ENCODE data around the gene PKMYT1.

The PKMYT1 gene

DNA sequence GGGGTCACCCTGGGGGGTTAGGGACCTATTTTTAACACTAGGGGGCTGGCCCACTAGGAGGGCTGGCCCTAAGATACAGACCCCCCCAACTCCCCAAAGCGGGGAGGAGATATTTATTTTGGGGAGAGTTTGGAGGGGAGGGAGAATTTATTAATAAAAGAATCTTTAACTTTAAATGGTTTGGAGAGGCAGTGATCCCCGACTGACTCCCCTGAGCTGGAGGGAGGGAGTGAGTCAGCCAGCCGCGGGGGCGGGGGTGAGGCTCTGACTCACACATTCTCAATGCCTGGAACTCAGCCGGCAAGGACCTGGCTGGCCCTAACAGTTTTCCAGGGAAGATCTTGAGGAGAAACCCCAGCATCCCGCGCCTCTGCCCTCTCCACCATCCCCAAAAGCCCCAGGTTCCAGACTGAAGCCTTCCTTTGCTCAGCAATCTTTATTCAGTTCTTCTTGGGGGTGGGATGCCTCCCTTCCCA is 42.0 kb upstream of the PKMYT1 start:
- Mint-ChIP-seq H3K4me3 (peak overlapping the region; percentile 87), H3K27me3 (ENCODE audit: low read depth) (peaks cover 6% of the 10 kb centered on the region), H3K36me3 (ENCODE audit: low read depth) (peaks cover 4% of the 10 kb centered on the region), H3K27ac (peak overlapping the region; percentile 91), H3K9me3 (no peaks in the 10 kb centered on the region), H3K4me1 (ENCODE audit: low read depth) (peaks cover 36% of the 10 kb centered on the region)

DNA sequence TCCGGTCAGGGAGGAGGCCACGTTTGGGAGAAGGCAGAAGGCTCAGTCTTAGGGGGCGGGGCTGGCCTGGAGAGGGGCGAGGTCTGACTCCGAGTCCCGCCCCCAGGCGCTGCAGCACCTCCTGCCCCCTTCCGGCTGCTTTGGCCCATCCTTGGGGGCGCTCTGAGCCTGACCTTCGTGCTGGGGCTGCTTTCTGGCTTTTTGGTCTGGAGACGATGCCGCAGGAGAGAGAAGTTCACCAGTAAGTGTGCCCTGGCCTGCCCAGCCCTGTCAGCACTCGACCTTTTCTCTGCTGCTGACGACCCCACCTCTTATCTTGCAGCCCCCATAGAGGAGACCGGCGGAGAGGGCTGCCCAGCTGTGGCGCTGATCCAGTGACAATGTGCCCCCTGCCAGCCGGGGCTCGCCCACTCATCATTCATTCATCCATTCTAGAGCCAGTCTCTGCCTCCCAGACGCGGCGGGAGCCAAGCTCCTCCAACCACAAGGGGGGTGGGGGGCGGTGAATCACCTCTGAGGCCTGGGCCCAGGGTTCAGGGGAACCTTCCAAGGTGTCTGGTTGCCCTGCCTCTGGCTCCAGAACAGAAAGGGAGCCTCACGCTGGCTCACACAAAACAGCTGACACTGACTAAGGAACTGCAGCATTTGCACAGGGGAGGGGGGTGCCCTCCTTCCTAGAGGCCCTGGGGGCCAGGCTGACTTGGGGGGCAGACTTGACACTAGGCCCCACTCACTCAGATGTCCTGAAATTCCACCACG is 41.4 kb upstream of the PKMYT1 start:
- Mint-ChIP-seq H3K4me1 (ENCODE audit: low read depth) (peaks cover 36% of the 10 kb centered on the region), H3K27ac (peak overlapping the region; percentile 91), H3K4me3 (peak overlapping the region; percentile 87), H3K9me3 (no peaks in the 10 kb centered on the region), H3K27me3 (ENCODE audit: low read depth) (peaks cover 6% of the 10 kb centered on the region), H3K36me3 (ENCODE audit: low read depth) (peaks cover 4% of the 10 kb centered on the region)

DNA sequence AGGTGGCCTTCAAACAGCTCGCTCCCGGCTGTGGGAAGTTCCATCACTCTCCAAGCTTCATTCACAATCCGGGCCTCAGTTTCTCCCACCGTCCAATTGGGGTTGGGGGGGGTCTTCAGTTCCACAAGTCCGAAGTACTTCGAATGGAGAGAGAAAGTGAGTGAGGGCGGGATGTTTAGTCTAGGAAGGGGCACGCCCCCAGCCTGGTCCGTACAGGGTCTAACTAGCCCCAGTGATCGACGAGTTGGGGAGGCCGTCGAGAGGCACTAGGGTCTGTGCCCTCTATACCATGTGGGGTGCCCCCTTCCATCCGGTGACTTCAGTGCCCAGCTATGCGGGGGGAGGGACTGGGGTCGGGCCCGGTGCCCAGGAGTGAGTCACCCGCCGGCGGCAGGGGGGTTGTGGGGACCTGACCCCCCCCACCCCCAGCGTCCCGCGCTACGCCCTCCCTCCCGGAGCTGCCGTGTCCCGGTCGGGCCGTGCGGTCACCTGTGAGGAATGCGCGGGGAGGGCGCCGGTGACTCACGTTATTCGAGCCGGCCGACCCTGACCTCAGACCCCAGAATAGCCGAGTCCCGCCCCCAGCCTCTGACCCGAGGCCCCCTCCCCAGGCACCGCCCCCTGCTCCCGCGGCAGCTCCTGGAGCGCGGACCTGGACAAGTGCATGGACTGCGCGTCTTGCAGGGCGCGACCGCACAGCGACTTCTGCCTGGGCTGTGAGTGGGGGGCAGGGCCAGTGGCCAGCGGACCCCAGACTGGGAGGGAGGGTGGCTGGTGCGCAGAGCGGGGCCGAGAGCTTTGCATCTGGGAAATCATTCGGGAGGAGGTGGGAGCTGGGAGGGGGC is 40.6 kb upstream of the PKMYT1 start:
- Mint-ChIP-seq H3K4me1 (ENCODE audit: low read depth) (peaks cover 36% of the 10 kb centered on the region), H3K4me3 (peak overlapping the region; percentile 87), H3K9me3 (no peaks in the 10 kb centered on the region), H3K27ac (peak overlapping the region; percentile 91), H3K36me3 (ENCODE audit: low read depth) (peaks cover 3% of the 10 kb centered on the region), H3K27me3 (ENCODE audit: low read depth) (peaks cover 9% of the 10 kb centered on the region)

DNA sequence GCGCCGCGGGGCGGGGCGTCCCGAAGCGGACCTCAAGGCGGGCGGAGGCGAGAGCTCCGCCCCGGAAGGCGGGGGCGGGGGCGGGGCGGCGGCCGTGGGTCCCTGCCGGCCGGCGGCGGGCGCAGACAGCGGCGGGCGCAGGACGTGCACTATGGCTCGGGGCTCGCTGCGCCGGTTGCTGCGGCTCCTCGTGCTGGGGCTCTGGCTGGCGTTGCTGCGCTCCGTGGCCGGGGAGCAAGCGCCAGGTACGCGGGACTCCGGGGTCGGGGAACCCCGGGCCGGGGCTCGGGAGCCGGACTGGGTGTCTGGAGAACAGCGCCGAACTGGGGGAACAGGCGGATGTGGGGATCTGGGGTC is 40.0 kb upstream of the PKMYT1 start, which contains the start of gene TNFRSF12A:
TSS of gene TNFRSF12A (plus strand) at position 122 of the 357 bp plus-strand sequence. CDS start at position 152, 30 bp downstream.
- peaks cover 3% of the 10 kb centered on the region for H3K36me3 Mint-ChIP-seq (ENCODE audit: low read depth)
- peak within 1 kb of the TSS; percentile 87 for H3K4me3 Mint-ChIP-seq
- peaks cover 9% of the 10 kb centered on the region for H3K27me3 Mint-ChIP-seq (ENCODE audit: low read depth)
- H3K9me3 Mint-ChIP-seq, result no peaks in the 10 kb centered on the region
- peak within 1 kb of the TSS; percentile 91 for H3K27ac Mint-ChIP-seq
- H3K4me1 Mint-ChIP-seq (ENCODE audit: low read depth), result peaks cover 36% of the 10 kb centered on the region

DNA sequence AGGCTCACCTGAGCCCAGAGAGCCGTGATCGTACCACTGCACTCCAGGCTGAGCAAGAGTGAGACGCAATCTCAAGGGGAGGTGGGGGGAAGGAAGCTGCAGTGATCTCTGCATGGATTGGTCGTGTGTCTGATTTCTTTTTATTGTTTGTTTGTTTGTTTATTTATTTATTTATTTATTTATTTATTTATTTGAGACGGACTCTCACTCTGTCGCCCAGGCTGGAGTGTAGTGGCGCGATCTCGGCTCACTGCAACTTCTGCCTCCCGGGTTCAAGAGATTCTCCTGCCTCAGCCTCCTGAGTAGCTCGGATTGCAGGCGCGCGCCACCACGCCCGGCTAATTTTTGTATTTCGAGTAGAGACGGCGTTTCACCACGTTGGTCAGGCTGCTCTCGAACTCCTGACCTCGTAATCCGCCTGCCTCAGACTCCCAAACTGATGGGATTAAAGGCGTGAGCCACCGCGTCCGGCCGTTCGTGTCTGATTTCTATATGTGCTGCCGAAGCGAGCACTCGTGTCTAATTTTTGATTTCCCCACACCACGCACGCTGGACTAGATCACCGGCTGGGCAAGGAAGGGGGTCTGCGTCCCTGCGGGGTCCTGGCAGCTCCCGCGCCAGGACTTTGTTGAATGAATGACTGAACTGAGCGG is 39.5 kb upstream of the PKMYT1 start:
- H3K36me3 Mint-ChIP-seq (ENCODE audit: low read depth), result peaks cover 3% of the 10 kb centered on the region
- H3K4me1 Mint-ChIP-seq (ENCODE audit: low read depth), result peaks cover 36% of the 10 kb centered on the region
- H3K4me3 Mint-ChIP-seq, result peak overlapping the region; percentile 87
- H3K27me3 Mint-ChIP-seq (ENCODE audit: low read depth), result peaks cover 13% of the 10 kb centered on the region
- H3K9me3 Mint-ChIP-seq, result no peaks in the 10 kb centered on the region
- H3K27ac Mint-ChIP-seq, result peak overlapping the region; percentile 57

DNA sequence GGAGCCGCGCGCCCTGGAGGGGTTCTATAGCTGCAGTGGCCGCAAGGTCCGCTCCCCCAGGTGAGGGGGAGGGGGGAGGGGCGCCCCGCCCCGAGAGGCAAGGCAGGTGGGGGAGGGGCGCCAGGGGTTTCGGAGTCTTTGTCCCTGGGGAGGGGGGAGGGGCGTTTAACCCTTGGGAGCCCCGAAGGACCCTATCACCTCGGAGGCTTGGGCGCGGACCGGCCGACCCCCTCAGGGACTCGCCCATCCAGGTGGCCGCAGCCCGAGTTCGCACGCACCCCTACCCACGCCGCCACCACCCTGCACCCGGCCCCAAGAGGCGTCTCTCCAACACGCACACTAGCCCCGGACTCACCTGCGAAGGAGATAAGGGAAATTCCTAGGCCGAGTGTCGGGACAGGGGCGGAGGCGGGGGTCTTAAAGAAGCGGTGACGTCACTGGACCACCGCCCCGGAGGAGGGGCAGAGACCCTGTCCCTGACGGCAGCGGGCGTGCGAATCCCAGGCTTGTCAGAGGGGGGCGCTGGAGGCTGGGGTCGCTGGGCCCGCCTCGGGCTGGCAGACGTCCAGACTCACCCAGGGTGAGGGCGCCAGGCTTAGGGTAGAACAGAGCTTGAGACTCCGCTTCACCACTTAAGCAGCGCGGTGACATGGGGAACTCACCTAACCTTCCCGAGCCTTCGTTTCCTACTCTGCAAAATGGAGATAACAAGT is 37.7 kb upstream of the PKMYT1 start, which contains the start of gene CLDN6:
TSS of gene CLDN6 (minus strand) at position 390 of the 713 bp plus-strand sequence. CDS start 2,162 bp downstream, outside the sequence.
- Mint-ChIP-seq H3K9me3 (no peaks in the 10 kb centered on the region), H3K4me3 (no peak within 1 kb of the TSS), H3K4me1 (ENCODE audit: low read depth) (peaks cover 30% of the 10 kb centered on the region), H3K27me3 (ENCODE audit: low read depth) (peaks cover 20% of the 10 kb centered on the region), H3K27ac (no peak within 1 kb of the TSS), H3K36me3 (ENCODE audit: low read depth) (no peaks in the 10 kb centered on the region)

DNA sequence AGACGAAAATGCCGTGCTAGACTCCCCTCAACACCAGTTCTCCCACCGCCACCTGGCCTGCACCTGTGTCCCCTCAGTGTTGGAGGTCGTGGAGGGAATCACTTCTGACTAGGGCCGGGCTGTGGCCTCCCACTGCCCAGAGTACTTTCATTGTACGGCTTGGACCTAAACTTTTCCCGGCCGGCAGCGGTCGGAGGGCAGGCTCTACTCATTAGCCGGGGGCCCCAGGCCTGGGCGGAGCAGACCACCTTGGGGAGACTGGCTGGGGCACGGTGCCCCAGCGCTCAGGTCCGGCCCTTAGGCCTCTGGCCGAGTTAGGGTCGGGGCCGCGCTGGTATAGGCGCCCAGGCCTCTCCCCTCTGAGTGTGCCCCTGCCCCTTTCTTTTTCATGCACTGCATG is 37.1 kb upstream of the PKMYT1 start:
- no peak overlapping the region for H3K27ac Mint-ChIP-seq
- H3K36me3 Mint-ChIP-seq (ENCODE audit: low read depth), result no peaks in the 10 kb centered on the region
- H3K4me3 Mint-ChIP-seq, result no peak overlapping the region
- H3K4me1 Mint-ChIP-seq (ENCODE audit: low read depth), result peaks cover 24% of the 10 kb centered on the region
- no peaks in the 10 kb centered on the region for H3K9me3 Mint-ChIP-seq
- H3K27me3 Mint-ChIP-seq (ENCODE audit: low read depth), result peaks cover 20% of the 10 kb centered on the region

DNA sequence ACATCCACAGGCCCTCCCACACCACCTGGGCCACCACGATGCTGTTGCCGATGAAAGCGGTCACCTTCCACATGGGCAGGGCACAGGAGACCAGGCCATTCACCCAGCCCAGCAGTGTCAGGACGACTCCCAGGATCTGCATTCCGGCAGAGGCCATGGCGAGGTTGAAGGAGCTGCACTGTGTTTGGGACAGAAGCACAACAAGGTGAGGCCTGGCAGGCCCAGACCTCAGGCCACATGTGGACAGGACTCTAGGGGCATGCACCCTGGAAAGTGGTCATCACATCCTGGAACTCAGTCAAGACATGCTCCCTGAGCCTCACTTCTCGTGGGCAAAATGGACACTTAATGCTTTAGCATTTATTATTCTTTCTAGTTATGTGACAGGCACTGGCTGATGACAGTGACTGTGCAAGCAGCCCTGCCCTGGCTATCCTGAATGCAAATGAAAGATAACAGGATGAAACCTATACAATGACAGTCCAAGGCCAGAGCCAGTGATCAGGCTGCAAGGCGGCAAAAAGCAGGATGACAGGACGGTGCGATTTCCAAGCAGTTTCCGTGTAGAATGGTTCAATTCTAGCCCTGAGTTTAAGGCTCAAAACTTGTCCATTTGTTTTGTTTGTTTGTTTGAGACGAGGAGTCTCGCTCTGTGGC is 35.7 kb upstream of the PKMYT1 start:
- no peaks in the 10 kb centered on the region for H3K9me3 Mint-ChIP-seq
- H3K27ac Mint-ChIP-seq, result no peak overlapping the region
- H3K4me3 Mint-ChIP-seq, result no peak overlapping the region
- no peaks in the 10 kb centered on the region for H3K36me3 Mint-ChIP-seq (ENCODE audit: low read depth)
- H3K27me3 Mint-ChIP-seq (ENCODE audit: low read depth), result peaks cover 24% of the 10 kb centered on the region
- H3K4me1 Mint-ChIP-seq (ENCODE audit: low read depth), result peaks cover 11% of the 10 kb centered on the region

DNA sequence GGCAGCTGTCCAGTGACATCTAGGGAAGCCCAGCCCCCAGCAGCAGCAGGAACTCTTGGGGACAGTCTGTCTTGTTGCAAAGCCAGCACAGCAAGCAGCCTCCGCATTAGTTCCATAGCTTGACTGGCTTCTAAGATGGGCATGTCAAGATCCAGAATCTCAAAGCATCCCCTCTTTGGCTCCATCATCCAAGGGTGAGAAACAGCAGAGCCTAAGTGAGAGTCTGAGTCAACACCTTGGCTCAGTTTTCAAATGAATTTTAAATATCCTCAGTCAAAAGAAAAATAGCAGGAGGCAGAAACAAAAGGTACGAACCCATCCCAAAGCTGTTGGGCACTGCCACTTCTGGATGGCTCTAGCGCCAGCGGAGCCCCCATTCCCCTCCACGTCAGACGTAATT is 34.7 kb upstream of the PKMYT1 start:
- H3K27me3 Mint-ChIP-seq (ENCODE audit: low read depth), result peaks cover 24% of the 10 kb centered on the region
- H3K9me3 Mint-ChIP-seq, result no peaks in the 10 kb centered on the region
- no peak overlapping the region for H3K27ac Mint-ChIP-seq
- no peaks in the 10 kb centered on the region for H3K36me3 Mint-ChIP-seq (ENCODE audit: low read depth)
- H3K4me1 Mint-ChIP-seq (ENCODE audit: low read depth), result peaks cover 8% of the 10 kb centered on the region
- H3K4me3 Mint-ChIP-seq, result no peak overlapping the region

DNA sequence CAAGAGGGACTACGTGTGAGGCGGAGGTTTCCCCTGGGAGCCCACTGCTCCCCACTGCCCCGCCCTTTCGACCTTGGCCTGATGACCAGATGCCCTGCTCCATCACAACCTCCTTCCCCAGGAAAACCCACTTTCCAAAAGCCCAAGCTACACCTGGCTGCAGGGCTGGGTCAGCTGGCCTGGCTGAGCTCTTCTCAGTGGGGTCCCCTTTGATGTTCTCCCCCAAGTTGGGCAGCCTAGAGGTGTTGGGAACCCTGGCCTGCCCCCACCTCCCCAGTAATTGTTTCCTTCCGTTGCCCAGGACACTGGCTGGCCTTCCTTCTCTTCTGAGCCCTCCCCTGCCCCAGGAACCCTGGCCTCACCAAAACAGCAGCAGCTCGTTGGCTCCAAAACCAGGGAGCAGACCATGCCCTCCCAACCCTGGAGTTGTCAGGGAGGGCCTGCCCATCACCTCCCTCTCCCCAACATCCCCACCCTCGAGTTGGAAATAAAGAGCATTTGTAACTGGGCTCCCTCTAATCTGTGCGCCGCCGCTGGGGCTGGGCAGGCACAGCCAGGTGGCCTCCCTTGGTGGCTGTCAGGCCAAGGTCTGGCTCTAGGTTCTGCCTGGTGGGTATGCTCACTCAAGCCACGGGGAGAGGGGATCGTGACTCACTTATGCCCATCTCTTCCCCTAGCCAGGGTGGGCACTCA is 33.9 kb upstream of the PKMYT1 start:
- Mint-ChIP-seq H3K4me1 (ENCODE audit: low read depth) (peaks cover 5% of the 10 kb centered on the region), H3K9me3 (no peaks in the 10 kb centered on the region), H3K4me3 (no peak overlapping the region), H3K36me3 (ENCODE audit: low read depth) (no peaks in the 10 kb centered on the region), H3K27ac (no peak overlapping the region), H3K27me3 (ENCODE audit: low read depth) (peaks cover 24% of the 10 kb centered on the region)

DNA sequence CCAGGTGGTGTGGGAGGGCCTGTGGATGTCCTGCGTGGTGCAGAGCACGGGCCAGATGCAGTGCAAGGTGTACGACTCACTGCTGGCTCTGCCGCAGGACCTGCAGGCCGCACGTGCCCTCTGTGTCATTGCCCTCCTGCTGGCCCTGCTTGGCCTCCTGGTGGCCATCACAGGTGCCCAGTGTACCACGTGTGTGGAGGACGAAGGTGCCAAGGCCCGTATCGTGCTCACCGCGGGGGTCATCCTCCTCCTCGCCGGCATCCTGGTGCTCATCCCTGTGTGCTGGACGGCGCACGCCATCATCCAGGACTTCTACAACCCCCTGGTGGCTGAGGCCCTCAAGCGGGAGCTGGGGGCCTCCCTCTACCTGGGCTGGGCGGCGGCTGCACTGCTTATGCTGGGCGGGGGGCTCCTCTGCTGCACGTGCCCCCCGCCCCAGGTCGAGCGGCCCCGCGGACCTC is 33.3 kb upstream of the PKMYT1 start:
- H3K27me3 Mint-ChIP-seq (ENCODE audit: low read depth), result peaks cover 20% of the 10 kb centered on the region
- peaks cover 7% of the 10 kb centered on the region for H3K4me1 Mint-ChIP-seq (ENCODE audit: low read depth)
- no peaks in the 10 kb centered on the region for H3K36me3 Mint-ChIP-seq (ENCODE audit: low read depth)
- H3K9me3 Mint-ChIP-seq, result no peaks in the 10 kb centered on the region
- H3K27ac Mint-ChIP-seq, result no peak overlapping the region
- no peak overlapping the region for H3K4me3 Mint-ChIP-seq

DNA sequence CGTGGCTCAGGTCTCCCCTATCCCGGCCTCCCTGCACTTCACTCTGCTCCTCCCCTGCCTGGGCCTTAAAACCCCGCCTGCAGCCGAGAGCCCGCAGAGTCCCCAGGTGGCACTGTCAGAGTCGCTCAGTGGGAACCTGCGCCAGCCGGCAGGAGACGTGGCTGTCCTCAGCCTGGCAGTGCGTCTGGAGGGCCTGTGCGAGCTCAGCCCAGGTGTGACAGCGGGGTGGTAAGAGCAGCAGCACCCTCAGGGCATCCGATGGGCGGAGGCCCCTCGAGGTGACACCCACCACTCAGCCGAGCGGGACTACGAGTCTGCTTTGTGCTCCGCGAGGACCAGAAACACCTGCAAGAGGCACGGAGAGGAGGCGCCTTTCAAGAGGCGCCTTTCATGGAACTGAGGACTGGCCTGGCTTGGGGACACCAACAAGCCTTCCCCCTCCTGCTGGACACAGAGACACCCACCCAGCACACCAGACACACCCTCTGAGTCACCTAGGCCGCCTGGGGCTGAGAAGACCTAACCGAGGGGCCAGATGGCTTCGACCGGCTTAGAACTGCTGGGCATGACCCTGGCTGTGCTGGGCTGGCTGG is 32.7 kb upstream of the PKMYT1 start, which contains the start of gene CLDN9:
TSS of gene CLDN9 (plus strand) at position 96 of the 593 bp plus-strand sequence. CDS start at position 536, 440 bp downstream.
- Mint-ChIP-seq H3K36me3 (ENCODE audit: low read depth) (no peaks in the 10 kb centered on the region), H3K4me1 (ENCODE audit: low read depth) (peaks cover 9% of the 10 kb centered on the region), H3K4me3 (no peak within 1 kb of the TSS), H3K27me3 (ENCODE audit: low read depth) (peaks cover 18% of the 10 kb centered on the region), H3K9me3 (no peaks in the 10 kb centered on the region), H3K27ac (no peak within 1 kb of the TSS)

DNA sequence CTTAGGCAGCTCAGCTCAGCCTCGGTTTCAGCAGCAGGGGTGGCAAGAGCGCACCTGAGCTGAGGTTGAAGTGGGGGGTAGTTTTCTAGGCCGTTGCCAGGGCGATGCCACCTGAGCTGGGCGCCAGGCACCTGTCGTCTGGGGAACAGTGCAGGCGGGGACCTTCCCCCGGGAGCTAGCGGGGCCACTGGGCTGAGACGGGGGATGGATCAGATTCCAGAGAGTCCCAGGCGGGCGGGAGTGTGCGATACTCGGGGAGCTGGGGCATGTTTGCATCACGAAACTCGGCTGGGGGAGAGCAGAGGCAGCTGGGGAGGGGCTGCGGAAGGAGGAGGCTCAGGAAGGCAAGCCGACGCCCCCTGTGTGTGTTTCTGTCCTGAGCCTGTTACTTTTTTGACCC is 32.0 kb upstream of the PKMYT1 start:
- Mint-ChIP-seq H3K4me1 (ENCODE audit: low read depth) (peaks cover 16% of the 10 kb centered on the region), H3K9me3 (no peaks in the 10 kb centered on the region), H3K27me3 (ENCODE audit: low read depth) (peaks cover 18% of the 10 kb centered on the region), H3K4me3 (no peak overlapping the region), H3K27ac (no peak overlapping the region), H3K36me3 (ENCODE audit: low read depth) (no peaks in the 10 kb centered on the region)
